Panc1 (cell line): Measurements from ENCODE around the gene AMOTL1. TPM values are rescaled to one million over a fixed set of nuclear protein-coding genes. Genes with fewer than 3 reads are reported as not detected.

Experiments
- ATAC-seq: fragments of 200-7000 bp; cut with Tn5 transposase; 2 replicates; pipeline ENCODE4 v1.9.1; 2020; ENCODE audit warnings: mild to moderate bottlenecking, moderate library complexity
- BruUV-seq: library from RNA; stranded (reverse); fragments of 400-500 nt; replicated peaks from 2 replicates; lab custom pipeline; 2021; lab: Mats Ljungman, UMichigan
- CTCF ChIA-PET: fragments of 300-600 bp; sonication (Branson Sonifier 250); formaldehyde crosslinking; loops from one replicate; lab custom pipeline; 2022; ENCODE audit warnings: antibody characterized with exemption; lab: Charles Lee
- POLR2A ChIA-PET: fragments of 300-600 bp; sonication (Branson Sonifier 250); formaldehyde crosslinking; loops from one replicate; lab custom pipeline; 2022; ENCODE audit warnings: antibody characterized with exemption; lab: Charles Lee
- DNase-seq: peaks from one replicate; pipeline ENCODE4 v3.0.0-alpha.2; 2010; ENCODE audit warnings: low read depth, low spot score
- H3K27ac ChIP-seq: 2 replicates; pipeline ENCODE4 v1.5.1; 2011; ENCODE audit warnings: mild to moderate bottlenecking, low read length, inconsistent platforms
- H3K27me3 ChIP-seq: fragments of 200-500 bp; sonication (Bioruptor generic); 2 replicates; pipeline ENCODE4 v1.6.0; 2014; ENCODE audit warnings: low read length, inconsistent platforms; ENCODE audit not compliant: control insufficient read depth, insufficient read depth
- H3K36me3 ChIP-seq: fragments of 200-500 bp; sonication (Bioruptor generic); 2 replicates; pipeline ENCODE4 v1.5.1; 2014; ENCODE audit warnings: inconsistent platforms, mild to moderate bottlenecking, low read length, moderate library complexity; ENCODE audit not compliant: control insufficient read depth, insufficient read depth
- H3K4me1 ChIP-seq: 2 replicates; pipeline ENCODE4 v1.5.1; 2011; ENCODE audit warnings: inconsistent platforms, mild to moderate bottlenecking, low read length, moderate library complexity; ENCODE audit not compliant: control insufficient read depth, insufficient read depth
- H3K4me3 ChIP-seq, 2 experiments: 2 replicates each; pipeline ENCODE4 v1.5.1; 2011 to 2012; ENCODE audit warnings: low read depth in 2 of 2, low read length in 2 of 2, mild to moderate bottlenecking in 2 of 2, inconsistent platforms in 1 of 2, moderate library complexity in 1 of 2
- H3K9me3 ChIP-seq: fragments of 200-500 bp; sonication (Bioruptor generic); 2 replicates; pipeline ENCODE4 v1.5.1; 2014; ENCODE audit warnings: low read depth, mild to moderate bottlenecking, inconsistent platforms, low read length, moderate library complexity; ENCODE audit not compliant: control insufficient read depth, insufficient read depth
- CTCF ChIP-seq: fragments of 450-650 bp; IDR thresholded peaks from 2 replicates; pipeline ENCODE4 v1.5.1; 2017; ENCODE audit warnings: mild to moderate bottlenecking
- POLR2AphosphoS5 ChIP-seq: IDR thresholded peaks from 2 replicates; pipeline ENCODE4 v1.6.1; 2012; ENCODE audit warnings: mild to moderate bottlenecking, low read depth, low read length, moderate library complexity
- SIN3A ChIP-seq: IDR thresholded peaks from 2 replicates; pipeline ENCODE4 v1.6.1; 2012; ENCODE audit warnings: low read depth, mild to moderate bottlenecking, low read length, moderate library complexity, borderline replicate concordance; ENCODE audit not compliant: insufficient read depth
- TCF7L2 ChIP-seq: IDR thresholded peaks from 2 replicates; pipeline ENCODE4 v1.6.1; 2011; ENCODE audit warnings: mild to moderate bottlenecking, low read depth, low read length, inconsistent platforms
- in situ Hi-C: cut with HindIII; loops from 2 replicates; pipeline ENCODE4 v1.10.0; 2016; ENCODE audit warnings: low sequenced_read_pairs, low pct_unique_long_range_greater_than_20kb
- intact Hi-C: fragments of 100-400 bp; cut with micrococcal nuclease; formaldehyde crosslinking; loops from one replicate; pipeline ENCODE4 v1.10.0; 2022; ENCODE audit not compliant: unreplicated experiment
- total RNA-seq: library from RNA; stranded (reverse); gene quantifications from one replicate; pipeline ENCODE4 v1.2.1, GENCODE V29; 2021; ENCODE audit not compliant: unreplicated experiment
- TF ChIP-seq, protein P1 (sequence below), 2 experiments: IDR thresholded peaks; 2 replicates each; pipeline ENCODE4 v1.6.1; 2011 to 2012; ENCODE audit warnings: low read depth in 2 of 2, control low read depth in 1 of 2, low read length in 1 of 2, mild to moderate bottlenecking in 1 of 2, moderate library complexity in 1 of 2; ENCODE audit not compliant: insufficient read depth in 1 of 2

AMOTL1 gene
- total RNA-seq, 1 experiment from 2014 or later = 16.0 TPM

GRCh38 chr11:94780432-94780831 lies 12.3 kb downstream of the AMOTL1 start:
- in situ Hi-C loops (no loop called here), intact Hi-C loops (no loop called here)
- ChIA-PET CTCF (no interaction called here), POLR2A (no interaction called here)
- H3K4me3 ChIP-seq = no peak overlapping the region
- no peak for TF ChIP-seq POLR2AphosphoS5
- TF ChIP-seq SIN3A = no peak
- no peak for TF ChIP-seq CTCF
- TF ChIP-seq, protein P1, sequence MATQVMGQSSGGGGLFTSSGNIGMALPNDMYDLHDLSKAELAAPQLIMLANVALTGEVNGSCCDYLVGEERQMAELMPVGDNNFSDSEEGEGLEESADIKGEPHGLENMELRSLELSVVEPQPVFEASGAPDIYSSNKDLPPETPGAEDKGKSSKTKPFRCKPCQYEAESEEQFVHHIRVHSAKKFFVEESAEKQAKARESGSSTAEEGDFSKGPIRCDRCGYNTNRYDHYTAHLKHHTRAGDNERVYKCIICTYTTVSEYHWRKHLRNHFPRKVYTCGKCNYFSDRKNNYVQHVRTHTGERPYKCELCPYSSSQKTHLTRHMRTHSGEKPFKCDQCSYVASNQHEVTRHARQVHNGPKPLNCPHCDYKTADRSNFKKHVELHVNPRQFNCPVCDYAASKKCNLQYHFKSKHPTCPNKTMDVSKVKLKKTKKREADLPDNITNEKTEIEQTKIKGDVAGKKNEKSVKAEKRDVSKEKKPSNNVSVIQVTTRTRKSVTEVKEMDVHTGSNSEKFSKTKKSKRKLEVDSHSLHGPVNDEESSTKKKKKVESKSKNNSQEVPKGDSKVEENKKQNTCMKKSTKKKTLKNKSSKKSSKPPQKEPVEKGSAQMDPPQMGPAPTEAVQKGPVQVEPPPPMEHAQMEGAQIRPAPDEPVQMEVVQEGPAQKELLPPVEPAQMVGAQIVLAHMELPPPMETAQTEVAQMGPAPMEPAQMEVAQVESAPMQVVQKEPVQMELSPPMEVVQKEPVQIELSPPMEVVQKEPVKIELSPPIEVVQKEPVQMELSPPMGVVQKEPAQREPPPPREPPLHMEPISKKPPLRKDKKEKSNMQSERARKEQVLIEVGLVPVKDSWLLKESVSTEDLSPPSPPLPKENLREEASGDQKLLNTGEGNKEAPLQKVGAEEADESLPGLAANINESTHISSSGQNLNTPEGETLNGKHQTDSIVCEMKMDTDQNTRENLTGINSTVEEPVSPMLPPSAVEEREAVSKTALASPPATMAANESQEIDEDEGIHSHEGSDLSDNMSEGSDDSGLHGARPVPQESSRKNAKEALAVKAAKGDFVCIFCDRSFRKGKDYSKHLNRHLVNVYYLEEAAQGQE (IDR thresholded peaks at IDR 0.05; ENCODE audit: insufficient read depth in 1 of 2, low read depth in 2 of 2, low read length in 1 of 2) = no peak
- no peak for TF ChIP-seq TCF7L2
- no peaks in the 10 kb centered on the region for H3K9me3 ChIP-seq
- no peak for DNase-seq
- BruUV-seq = no TSS peak
- H3K27me3 ChIP-seq = no peaks in the 10 kb centered on the region; the same call in 1 of the 2 replicates
- H3K4me1 ChIP-seq = peaks cover 6% of the 10 kb centered on the region
- no peak overlapping the region for H3K27ac ChIP-seq
- ATAC-seq = no peak
- no peaks in the 10 kb centered on the region for H3K36me3 ChIP-seq

DNA sequence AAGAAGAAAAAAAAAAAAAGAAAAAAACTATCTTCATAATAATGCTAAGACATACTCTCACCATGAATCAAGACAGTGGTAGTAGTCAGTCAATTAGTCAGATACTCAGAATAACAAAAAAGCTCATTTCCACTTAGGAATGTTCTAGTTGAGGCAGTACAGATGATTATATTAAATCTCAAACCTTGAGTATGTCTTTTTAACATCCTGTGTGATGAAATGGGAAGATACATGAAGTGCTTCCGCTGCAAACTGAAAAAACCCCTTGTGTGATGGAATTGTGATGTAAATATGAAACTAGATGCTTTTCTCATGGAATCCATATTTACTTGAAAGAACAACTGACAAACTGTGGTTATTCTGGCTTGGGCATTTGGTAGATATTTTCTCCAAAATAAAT lies 13.7 kb downstream of the AMOTL1 start:
- intact Hi-C loops = no loop called here
- Histone ChIP-seq H3K27me3 (no peaks in the 10 kb centered on the region; the same call in 1 of the 2 replicates), H3K4me1 (peaks cover 1% of the 10 kb centered on the region; the same call in 1 of the 2 replicates), H3K4me3 (no peak overlapping the region), H3K9me3 (no peaks in the 10 kb centered on the region), H3K36me3 (no peaks in the 10 kb centered on the region), H3K27ac (no peak overlapping the region)
- ATAC-seq = no peak
- CTCF ChIA-PET = no interaction called here
- in situ Hi-C loops = no loop called here
- BruUV-seq = no TSS peak
- no peak for TF ChIP-seq CTCF
- TF ChIP-seq SIN3A = no peak
- no peak for TF ChIP-seq TCF7L2
- no peak for TF ChIP-seq POLR2AphosphoS5
- TF ChIP-seq, protein P1 (IDR thresholded peaks at IDR 0.05; ENCODE audit: insufficient read depth in 1 of 2, low read depth in 2 of 2, low read length in 1 of 2) = no peak
- POLR2A ChIA-PET = interaction anchor here (0.6 kb wide), 1 partner anchor 59 kb away, joined by 3 read pairs; no protein-coding TSS in a partner anchor
- DNase-seq = no peak
